ENCODE results near the gene PLXNB1.
"Not testable (repeated sequence)": the region's sequence is repeated elsewhere in the genome, so short reads cannot be mapped to it uniquely, and the experiment has no call there.

The PLXNB1 gene

DNA sequence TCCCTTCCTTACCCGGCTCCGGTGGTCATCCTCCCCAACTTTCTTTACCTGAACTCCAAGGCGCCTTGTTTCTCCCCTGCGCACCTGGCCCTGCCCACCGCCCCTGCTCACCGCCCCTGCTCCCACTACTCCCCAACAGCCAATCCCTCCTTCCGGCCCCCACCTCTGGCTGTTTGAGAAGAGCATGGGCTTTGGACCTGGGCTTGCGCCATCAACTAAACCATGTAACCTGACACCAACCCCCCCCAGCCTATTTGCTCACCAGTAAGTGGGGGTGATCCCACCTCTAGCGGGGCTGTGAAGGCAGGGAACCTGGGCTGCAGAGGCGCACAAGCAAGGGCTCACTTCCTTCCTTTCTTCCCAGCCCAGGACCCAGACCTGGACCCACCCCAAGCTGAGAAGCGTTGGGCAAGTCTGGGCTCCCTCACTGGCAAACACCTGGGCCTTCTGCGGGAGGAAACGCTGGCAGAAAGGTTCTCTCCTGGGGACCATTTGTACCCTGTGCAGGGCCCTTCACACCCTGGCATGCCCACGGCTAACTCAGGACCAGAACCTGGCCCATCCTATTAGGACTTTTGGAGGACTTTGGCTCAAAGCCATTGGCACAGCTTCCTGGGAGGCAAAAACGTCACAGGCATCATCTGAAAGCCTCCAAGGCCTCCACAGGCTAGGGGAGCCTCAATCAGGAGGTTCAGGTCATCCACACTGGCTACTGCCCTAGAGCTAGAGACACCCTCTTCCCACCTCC lies at the start of gene PLXNB1:
Gene PLXNB1, minus strand, starts transcription at position 127 of the 748 bp plus-strand sequence. CDS start 5,475 bp downstream, outside the sequence.
- peak; percentile 65 for DNase-seq

DNA sequence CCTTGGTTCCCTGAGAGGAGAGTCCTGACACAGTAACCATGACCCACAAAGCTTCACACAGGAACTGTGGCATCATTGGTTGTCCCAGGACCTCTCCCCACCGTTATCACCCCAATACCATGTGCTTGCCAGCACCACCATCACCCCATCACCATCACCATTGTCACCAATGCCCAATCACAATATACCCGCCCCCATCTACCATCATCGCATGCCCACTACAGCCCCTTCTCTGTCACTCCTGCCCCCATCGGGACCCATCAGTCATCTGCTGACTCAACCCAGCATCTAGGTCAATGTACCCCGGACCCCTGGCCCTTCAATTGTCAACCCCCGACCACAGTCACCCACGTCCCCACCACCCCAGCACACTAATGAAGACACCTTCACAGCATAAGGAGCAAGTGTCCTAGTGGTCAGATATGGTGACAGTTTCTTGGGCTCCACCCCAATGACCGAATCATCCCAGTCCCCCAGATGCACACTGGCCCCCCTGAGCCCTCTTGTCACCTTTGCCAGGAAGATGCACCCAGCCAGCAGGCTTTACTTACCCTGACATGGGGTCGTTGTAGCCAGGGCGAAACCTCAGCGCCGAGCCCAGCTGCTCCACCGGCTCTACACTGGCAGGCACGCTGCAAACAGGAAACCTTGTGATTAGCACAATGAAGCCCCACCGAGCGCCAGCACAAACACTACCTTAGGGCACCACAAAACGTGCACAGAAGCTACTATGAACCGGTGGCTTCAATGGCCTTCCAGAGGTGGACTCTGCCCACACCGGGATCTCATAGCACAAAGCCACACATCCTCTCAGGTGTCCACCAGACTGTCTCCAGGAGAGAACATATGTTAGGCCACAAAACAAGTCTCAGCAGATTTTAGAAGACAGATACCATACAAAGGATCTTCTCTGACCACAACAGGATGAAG lies 49.0 kb upstream of the PLXNB1 start:
- no peak for DNase-seq

GRCh38 chr3:48477959-48478520 lies 48.2 kb upstream of the PLXNB1 start:
- DNase-seq = no peak

DNA sequence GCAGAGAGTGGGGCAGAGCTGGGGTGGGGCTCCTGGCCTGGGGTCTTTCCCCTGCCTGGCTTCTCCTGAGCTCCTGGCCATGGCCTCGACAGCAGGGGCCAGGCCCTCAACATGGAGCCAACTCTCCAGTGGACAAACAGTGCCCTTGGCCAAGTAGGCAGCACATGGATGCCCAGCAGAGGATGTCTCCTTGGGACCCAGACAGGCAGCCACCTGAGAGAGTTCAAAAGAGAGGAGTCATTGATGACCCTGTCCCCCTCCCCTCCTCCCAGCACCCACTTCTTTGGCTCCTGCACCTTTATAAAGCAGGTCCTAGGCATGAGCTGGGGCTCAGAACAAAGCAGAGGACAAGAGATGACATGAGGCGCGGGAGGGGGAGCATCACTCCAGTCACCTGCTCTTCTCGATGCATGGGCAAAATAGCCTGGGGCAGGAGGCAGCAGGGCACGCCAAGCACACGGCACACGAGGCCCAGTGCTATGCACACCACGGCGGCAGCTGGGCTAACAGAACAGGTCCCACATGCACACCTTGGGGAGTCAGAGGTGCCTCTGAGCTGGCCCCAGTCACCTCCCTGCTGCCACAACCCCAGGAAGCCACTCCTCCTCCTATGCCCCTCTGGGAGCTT lies 46.7 kb upstream of the PLXNB1 start:
- DNase-seq = no peak

DNA sequence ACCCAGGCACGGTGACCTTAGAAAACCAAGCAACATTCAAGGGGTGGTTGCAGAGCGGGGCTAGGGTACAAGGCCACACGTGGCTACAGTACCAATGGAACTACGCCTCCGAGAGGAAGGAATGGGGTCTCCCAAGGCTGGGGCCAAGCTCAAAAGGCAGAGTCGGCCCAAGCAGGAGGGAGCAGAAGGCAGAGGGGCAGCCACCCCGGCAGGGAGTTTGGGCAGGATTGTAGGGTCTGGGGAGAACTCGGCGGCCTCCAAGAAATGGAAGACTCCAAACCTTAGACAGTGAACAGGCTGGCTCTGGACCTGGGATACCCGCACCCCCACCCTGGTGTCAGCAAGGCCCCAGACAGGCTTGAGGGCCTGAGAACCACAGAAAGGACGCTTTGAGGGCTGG lies 45.3 kb upstream of the PLXNB1 start:
- DNase-seq = no peak

- DNase-seq = no peak
Measured at GRCh38 chr3:48474619-48475018, 44.7 kb upstream of the PLXNB1 start.

DNA sequence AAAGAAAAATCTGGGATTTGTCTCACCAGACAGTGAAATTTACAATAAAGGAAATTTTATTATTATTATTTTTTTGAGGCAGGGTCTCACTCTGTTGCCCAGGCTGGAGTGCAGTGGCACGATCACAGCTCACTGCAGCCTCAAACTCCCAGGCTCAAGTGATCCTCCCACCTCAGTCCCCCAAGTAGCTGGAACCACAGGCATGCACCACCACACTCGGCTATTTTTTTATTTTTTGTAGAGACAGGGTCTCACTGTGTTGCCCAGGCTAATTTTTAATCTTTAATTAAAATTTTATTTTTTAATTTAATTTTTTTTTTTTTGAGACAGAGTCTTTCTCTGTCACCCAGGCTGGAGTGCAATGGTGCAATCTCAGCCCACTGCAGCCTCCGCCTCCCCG lies 44.1 kb upstream of the PLXNB1 start:
- DNase-seq = not testable (repeated sequence)

- DNase-seq = no peak
Measured at GRCh38 chr3:48473617-48473952, 43.7 kb upstream of the PLXNB1 start.

DNA sequence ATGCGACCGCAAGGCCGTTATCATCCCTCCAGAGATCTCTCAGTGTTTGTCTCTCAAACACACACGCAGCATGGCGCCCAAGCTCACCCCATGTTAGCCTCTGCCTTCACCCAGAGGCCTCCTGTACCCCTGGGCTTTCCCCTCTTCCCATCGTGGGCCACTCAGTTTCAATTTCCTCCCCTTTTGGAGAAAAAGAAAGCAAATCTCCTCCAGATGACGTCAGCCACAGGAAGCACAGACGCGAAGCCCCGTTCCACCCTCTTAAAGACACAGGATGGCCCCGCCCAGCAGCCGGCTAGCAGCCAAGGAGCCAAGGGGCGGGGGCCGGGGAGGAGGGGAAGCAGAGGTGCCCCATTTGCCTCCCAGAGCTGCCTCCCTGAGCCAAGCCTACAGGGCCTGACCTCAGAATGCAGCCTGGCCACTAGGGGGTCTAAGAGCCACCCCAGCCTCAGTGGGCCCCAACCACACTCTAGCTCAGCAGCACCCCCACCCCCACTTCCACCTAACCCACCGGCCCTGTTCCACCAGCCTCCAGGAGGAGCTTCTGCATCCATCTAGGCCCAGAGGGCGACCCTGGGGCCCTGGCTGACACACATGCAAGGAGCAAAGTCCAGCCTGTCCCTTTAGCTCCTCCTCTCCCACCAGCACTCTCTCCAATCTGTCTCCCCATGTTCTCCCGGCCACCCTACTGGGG lies 43.2 kb upstream of the PLXNB1 start:
- peak; percentile 44 for DNase-seq

DNA sequence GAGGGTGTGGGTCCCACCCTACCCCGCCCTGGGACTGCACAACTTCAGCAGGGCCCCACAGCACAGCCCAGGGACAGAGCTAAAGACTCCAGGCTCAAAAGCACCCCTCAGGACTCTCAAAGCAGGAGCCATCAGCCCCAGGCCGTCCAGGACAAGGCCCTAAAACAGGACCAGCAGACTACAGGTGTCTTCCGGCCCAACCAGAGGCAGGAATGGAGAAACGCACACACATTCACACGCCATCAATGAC lies 42.7 kb upstream of the PLXNB1 start:
- DNase-seq = no peak

- no peak for DNase-seq
Measured at GRCh38 chr3:48470286-48470685, 40.4 kb upstream of the PLXNB1 start.

GRCh38 chr3:48469046-48469915 lies 39.4 kb upstream of the PLXNB1 start:
- no peak for DNase-seq

DNA sequence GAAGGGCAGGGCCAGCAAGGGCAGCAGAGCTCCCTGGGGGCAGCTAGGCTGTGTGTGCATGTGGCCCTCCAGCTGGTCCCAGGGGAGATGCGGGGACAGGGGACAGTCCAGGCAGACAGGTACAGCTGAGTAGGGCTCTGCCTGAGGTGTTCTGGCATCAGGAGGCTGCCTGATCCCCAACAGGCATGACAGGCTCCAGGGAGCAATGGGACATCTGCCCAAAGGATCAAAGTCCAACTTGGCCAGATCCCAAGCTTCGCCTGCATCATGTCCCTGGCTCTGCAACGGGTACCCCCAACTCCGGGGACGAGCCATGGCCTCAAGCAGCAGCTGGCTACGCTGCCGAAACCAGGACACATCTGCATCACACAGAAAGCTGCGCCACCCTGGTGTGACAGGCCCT lies 38.4 kb upstream of the PLXNB1 start:
- no peak for DNase-seq

GRCh38 chr3:48467473-48468267 lies 37.8 kb upstream of the PLXNB1 start:
- no peak for DNase-seq

DNA sequence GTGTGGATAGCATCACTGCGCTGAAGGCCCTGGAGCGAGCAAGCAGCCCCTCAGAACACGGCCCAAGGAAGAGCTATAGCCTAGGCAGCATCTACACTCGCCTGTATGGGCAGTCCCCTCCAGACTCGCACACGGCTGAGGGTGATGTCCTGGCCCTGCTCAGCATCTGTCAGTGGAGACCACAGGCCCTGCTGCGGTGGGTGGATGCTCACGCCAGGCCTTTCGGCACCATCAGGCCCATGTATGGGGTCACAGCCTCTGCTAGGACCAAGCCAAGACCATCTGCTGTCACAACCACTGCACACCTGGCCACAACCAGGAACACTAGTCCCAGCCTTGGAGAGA lies 37.2 kb upstream of the PLXNB1 start:
- no peak for DNase-seq

GRCh38 chr3:48466386-48467109 lies 36.7 kb upstream of the PLXNB1 start:
- DNase-seq = no peak

- peak; percentile 49 for DNase-seq
Measured at GRCh38 chr3:48465531-48466378, 35.9 kb upstream of the PLXNB1 start.

- no peak for DNase-seq
Measured at GRCh38 chr3:48465237-48465530, 35.3 kb upstream of the PLXNB1 start.

DNA sequence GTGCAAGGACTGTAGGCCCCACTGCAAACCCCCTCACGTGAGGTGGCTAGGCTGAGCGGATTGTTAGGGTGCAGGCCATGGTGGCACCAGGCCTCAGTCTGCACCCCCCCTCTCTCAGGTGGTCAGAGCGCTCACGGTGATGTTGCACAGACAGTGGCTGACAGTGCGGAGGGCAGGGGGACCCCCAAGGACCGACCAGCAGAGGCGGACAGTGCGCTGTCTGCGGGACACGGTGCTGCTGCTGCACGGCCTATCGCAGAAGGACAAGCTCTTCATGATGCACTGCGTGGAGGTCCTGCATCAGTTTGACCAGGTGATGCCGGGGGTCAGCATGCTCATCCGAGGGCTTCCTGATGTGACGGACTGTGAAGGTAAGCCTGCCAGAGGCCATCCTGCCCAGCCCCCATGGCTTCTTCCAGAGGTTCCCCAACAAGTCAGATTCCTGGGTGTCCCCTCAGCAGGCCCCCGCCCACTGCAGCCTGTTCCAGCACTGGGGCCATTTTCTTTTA lies 34.9 kb upstream of the PLXNB1 start:
- no peak for DNase-seq

- no peak for DNase-seq
Measured at GRCh38 chr3:48463703-48464102, 33.8 kb upstream of the PLXNB1 start.
